Endodermal cell (in vitro differentiated cells): Measurements from ENCODE around the gene GGT1. TPM values are rescaled to one million over a fixed set of nuclear protein-coding genes. Genes with fewer than 3 reads are reported as not detected.
A peak's percentile ranks its signal among the peaks of the same experiment; 100 is the strongest.
"Not testable (repeated sequence)": the region's sequence is repeated elsewhere in the genome, so short reads cannot be mapped to it uniquely, and the experiment has no call there.

Experiments
- DNase-seq: peaks from one replicate; pipeline ENCODE4 v3.0.0-alpha.2; 2017
- H3K27ac ChIP-seq: 2 replicates; pipeline ENCODE4 v1.5.1; 2013; ENCODE audit warnings: mild to moderate bottlenecking, low read depth, low read length, moderate library complexity
- H3K27me3 ChIP-seq: 2 replicates; pipeline ENCODE4 v1.6.1; 2013; ENCODE audit warnings: mild to moderate bottlenecking, low read length, moderate library complexity; ENCODE audit not compliant: insufficient read depth, control insufficient read depth, poor library complexity, severe bottlenecking
- H3K36me3 ChIP-seq: 2 replicates; pipeline ENCODE4 v1.7.0; 2013; ENCODE audit warnings: mild to moderate bottlenecking, low read length, moderate library complexity; ENCODE audit not compliant: control insufficient read depth, insufficient read depth
- H3K4me1 ChIP-seq: one replicate; pipeline ENCODE4 v1.7.0; 2013; ENCODE audit warnings: low read length; ENCODE audit not compliant: control insufficient read depth, insufficient read depth
- H3K4me3 ChIP-seq: 2 replicates; pipeline ENCODE4 v1.5.1; 2013; ENCODE audit warnings: mild to moderate bottlenecking, low read length, moderate library complexity
- H3K9ac ChIP-seq: 2 replicates; pipeline ENCODE4 v1.6.1; 2013; ENCODE audit warnings: mild to moderate bottlenecking, low read length, moderate library complexity; ENCODE audit not compliant: poor library complexity, severe bottlenecking; ENCODE audit errors: extremely low read depth
- H3K9me3 ChIP-seq: 2 replicates; pipeline ENCODE4 v1.6.1; 2013; ENCODE audit warnings: mild to moderate bottlenecking, low read length, moderate library complexity; ENCODE audit not compliant: control insufficient read depth
- H3K27ac Mint-ChIP-seq: 2 replicates; pipeline ENCODE4 v1.8.0; 2020; ENCODE audit warnings: mixed read lengths
- H3K27me3 Mint-ChIP-seq: 2 replicates; pipeline ENCODE4 v1.8.0; 2021; ENCODE audit warnings: mild to moderate bottlenecking, mixed read lengths; ENCODE audit not compliant: insufficient read depth
- H3K36me3 Mint-ChIP-seq: 2 replicates; pipeline ENCODE4 v1.8.0; 2020; ENCODE audit warnings: low read depth, mixed read lengths
- H3K4me1 Mint-ChIP-seq: 2 replicates; pipeline ENCODE4 v1.8.0; 2020; ENCODE audit warnings: mixed read lengths
- H3K4me3 Mint-ChIP-seq: 2 replicates; pipeline ENCODE4 v1.8.0; 2020; ENCODE audit warnings: mild to moderate bottlenecking, moderate library complexity, mixed read lengths
- H3K9me3 Mint-ChIP-seq: 2 replicates; pipeline ENCODE4 v1.8.0; 2020; ENCODE audit warnings: mild to moderate bottlenecking, mixed read lengths
- WGBS, 2 experiments: methylation state at CpG; one replicate each; pipeline versions ENCODE4 v1.1.5 to v1.1.7; 2013; ENCODE audit warnings: missing lambda C conversion rate in 2 of 2, mixed read lengths in 1 of 2; ENCODE audit not compliant: insufficient coverage in 1 of 2, insufficient read length in 1 of 2; 5-methylcytosine and 5-hydroxymethylcytosine counted together
- total RNA-seq, 2 donors: library from RNA; stranded (reverse); fragmentation: NEBNext Ultra II Directional in 1 of 2; extraction: Animal tissue kit (Norgen Biotek cat#: 25700) in 1 of 2; gene quantifications; 2 replicates in 1 of 2; 3 replicates in 1 of 2; pipeline ENCODE4 v1.2.1, GENCODE V29; 2021
- TF ChIP-seq, protein P1 (sequence below): fragments of 200-600 bp; sonication (generic); conservative IDR thresholded peaks from 2 replicates; pipeline ENCODE4 v1.5.0; 2021; ENCODE audit warnings: antibody characterized with exemption, mild to moderate bottlenecking

Gene GGT1
- total RNA-seq, 2 donors from 2014 or later, result 22.4 to 52.8 TPM

GRCh38 chr22:24634776-24635389, 31.9 kb downstream of the GGT1 start:
- H3K9me3 ChIP-seq, H3K4me3 ChIP-seq, H3K4me3 Mint-ChIP-seq, H3K9me3 Mint-ChIP-seq, H3K27me3 Mint-ChIP-seq, H3K36me3 Mint-ChIP-seq, H3K36me3 ChIP-seq, H3K27ac Mint-ChIP-seq, H3K4me1 ChIP-seq, H3K9ac ChIP-seq, H3K27me3 ChIP-seq, H3K27ac ChIP-seq: not testable (repeated sequence)
- TF ChIP-seq, protein P1, sequence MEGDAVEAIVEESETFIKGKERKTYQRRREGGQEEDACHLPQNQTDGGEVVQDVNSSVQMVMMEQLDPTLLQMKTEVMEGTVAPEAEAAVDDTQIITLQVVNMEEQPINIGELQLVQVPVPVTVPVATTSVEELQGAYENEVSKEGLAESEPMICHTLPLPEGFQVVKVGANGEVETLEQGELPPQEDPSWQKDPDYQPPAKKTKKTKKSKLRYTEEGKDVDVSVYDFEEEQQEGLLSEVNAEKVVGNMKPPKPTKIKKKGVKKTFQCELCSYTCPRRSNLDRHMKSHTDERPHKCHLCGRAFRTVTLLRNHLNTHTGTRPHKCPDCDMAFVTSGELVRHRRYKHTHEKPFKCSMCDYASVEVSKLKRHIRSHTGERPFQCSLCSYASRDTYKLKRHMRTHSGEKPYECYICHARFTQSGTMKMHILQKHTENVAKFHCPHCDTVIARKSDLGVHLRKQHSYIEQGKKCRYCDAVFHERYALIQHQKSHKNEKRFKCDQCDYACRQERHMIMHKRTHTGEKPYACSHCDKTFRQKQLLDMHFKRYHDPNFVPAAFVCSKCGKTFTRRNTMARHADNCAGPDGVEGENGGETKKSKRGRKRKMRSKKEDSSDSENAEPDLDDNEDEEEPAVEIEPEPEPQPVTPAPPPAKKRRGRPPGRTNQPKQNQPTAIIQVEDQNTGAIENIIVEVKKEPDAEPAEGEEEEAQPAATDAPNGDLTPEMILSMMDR, result peak; percentile 56
- DNase-seq, result peak; percentile 58
- 60 to 82% methylated on average over 3 to 9 of the region's 10 CpGs for WGBS, 2 experiments
- H3K4me1 Mint-ChIP-seq, result peaks cover 30% of the 10 kb centered on the region

GRCh38 chr22:24636513-24636912, 33.5 kb downstream of the GGT1 start:
- 83 to 96% methylated on average over 1 to 3 of the region's 3 CpGs for WGBS, 2 experiments
- DNase-seq, H3K4me3 ChIP-seq, H3K27me3 ChIP-seq, H3K4me3 Mint-ChIP-seq, H3K9me3 Mint-ChIP-seq, H3K9ac ChIP-seq, H3K9me3 ChIP-seq, H3K36me3 Mint-ChIP-seq, H3K4me1 ChIP-seq, H3K27ac Mint-ChIP-seq, H3K27me3 Mint-ChIP-seq, H3K27ac ChIP-seq, H3K36me3 ChIP-seq: not testable (repeated sequence)
- H3K4me1 Mint-ChIP-seq, result peaks cover 17% of the 10 kb centered on the region

DNA sequence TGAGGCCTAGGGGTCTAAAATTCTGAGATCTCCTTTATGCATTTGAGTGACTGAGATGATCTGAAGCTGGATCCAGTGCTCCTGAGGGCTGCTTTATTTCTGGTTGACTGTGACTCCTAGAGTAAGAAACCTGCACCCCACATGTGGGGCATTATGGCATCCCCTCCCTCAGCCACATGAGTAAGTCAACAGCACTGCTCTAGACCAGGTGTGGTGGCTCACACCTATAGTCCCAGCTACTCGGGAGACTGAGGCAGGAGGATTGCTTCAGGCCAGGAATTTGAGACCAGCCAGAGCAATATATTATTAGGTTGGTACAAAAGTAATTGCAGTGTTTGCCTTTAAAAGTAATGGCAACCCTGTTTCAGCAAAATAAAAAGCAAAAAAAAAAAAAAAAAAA, 39.3 kb downstream of the GGT1 start:
- H3K27me3 Mint-ChIP-seq, H3K9ac ChIP-seq, H3K9me3 ChIP-seq, H3K4me1 ChIP-seq, H3K36me3 ChIP-seq, H3K27me3 ChIP-seq, H3K36me3 Mint-ChIP-seq, DNase-seq, H3K4me3 Mint-ChIP-seq, H3K9me3 Mint-ChIP-seq, H3K4me3 ChIP-seq, H3K27ac Mint-ChIP-seq, H3K27ac ChIP-seq, H3K4me1 Mint-ChIP-seq: not testable (repeated sequence)
- WGBS, 2 experiments, result 95% methylated on average over 1 of the region's 1 CpG; no CpG with 5 or more reads in 1 of the 2 experiments

DNA sequence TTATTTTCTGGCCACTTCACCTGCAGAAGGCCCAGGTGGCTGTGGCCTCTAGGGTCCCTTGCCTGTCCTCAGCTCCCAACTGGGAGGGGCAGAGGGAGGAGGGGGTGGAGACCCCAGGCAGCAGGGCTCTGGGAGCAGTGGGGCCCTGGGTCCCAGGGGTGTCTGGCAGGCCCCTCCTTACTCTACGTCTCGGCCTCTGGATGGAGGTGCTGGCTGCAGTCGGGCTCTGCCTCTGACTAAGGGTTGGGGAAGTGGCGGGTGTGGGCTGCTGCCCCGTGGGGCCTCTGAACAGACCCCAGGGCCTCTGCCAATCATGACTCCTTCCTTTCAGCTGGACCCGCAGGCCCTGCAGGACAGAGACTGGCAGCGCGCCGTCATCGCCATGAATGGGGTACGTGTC, 41.4 kb downstream of the GGT1 start:
- H3K4me1 ChIP-seq, H3K36me3 ChIP-seq, H3K9ac ChIP-seq, H3K9me3 ChIP-seq, H3K36me3 Mint-ChIP-seq, H3K27ac ChIP-seq, H3K4me3 ChIP-seq, H3K4me1 Mint-ChIP-seq, H3K9me3 Mint-ChIP-seq, H3K4me3 Mint-ChIP-seq, DNase-seq, H3K27ac Mint-ChIP-seq, H3K27me3 ChIP-seq, H3K27me3 Mint-ChIP-seq: not testable (repeated sequence)
- WGBS, 2 experiments, result 100% methylated on average over 2 of the region's 11 CpGs; no CpG with 5 or more reads in 1 of the 2 experiments

DNA sequence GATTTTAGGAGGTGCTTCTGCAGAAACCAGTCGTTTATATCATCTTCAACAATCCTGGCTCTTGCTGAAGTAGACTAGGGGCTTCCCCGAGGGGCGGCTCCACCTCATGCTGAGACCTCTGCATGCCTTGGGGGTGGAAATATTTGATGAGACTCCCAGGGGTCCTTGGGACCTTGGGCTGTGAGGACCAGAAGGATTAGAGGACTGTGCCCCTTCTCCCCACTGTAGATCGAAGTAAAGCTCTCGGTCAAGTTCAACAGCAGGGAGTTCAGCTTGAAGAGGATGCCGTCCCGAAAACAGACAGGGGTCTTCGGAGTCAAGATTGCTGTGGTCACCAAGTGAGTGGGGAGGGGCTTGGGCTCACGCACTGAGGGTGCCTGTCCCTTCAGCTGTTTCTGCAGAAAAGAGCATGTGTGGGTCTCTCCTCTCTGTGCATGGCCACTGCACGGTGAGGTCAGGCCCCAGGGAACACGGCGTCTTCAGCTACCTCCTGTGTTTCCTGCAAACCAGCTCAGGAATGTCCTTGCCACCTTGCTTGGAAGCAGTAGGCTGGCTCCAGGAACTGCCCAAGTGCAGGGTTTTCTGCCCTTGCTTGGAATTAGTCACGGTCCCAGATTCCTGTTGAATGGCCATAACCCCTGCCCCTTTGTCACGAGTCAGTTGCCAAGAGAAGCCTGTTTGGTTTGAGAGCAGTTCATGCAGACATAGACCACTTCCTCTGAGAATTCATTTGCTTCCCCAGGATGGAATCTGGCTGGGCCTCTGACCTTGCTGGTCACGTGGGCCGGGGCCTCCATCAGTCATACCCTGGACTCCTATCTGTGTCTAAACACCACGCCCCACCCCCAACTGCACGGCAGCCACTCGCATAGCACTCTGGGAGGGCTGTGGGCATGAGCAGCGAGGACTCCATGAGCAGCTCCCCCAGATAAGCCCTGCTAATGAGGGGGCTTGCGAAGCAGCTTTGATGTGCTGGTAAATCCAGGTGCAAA, 42.7 kb downstream of the GGT1 start:
- not testable (repeated sequence) for H3K4me3 Mint-ChIP-seq, H3K4me3 ChIP-seq, DNase-seq, H3K9ac ChIP-seq, H3K4me1 ChIP-seq, H3K27me3 ChIP-seq, H3K4me1 Mint-ChIP-seq, H3K27me3 Mint-ChIP-seq, H3K36me3 Mint-ChIP-seq, H3K9me3 ChIP-seq, H3K27ac Mint-ChIP-seq, H3K36me3 ChIP-seq, H3K27ac ChIP-seq, H3K9me3 Mint-ChIP-seq
- WGBS, 2 experiments, result 83% methylated on average over 4 of the region's 21 CpGs; no CpG with 5 or more reads in 1 of the 2 experiments

GRCh38 chr22:24646756-24647155, 43.8 kb downstream of the GGT1 start:
- WGBS, 2 experiments, result 97% methylated on average over 14 of the region's 19 CpGs; no CpG with 5 or more reads in 1 of the 2 experiments

More at GRCh38 chr22:24646756-24647155, 43.8 kb downstream of the GGT1 start:
- not testable (repeated sequence) for H3K27me3 ChIP-seq, DNase-seq, H3K4me3 Mint-ChIP-seq, H3K4me3 ChIP-seq, H3K4me1 Mint-ChIP-seq, H3K9me3 Mint-ChIP-seq, H3K36me3 Mint-ChIP-seq, H3K27ac ChIP-seq, H3K27ac Mint-ChIP-seq, H3K36me3 ChIP-seq, H3K9me3 ChIP-seq, H3K27me3 Mint-ChIP-seq, H3K4me1 ChIP-seq, H3K9ac ChIP-seq
